Adipocyte (in vitro differentiated cells): ENCODE results near the gene FBXW7.

Experiments
- DNase-seq: peaks from one replicate; pipeline ENCODE4 v3.0.0-alpha.2; 2015; ENCODE audit warnings: low read depth
- H3K27me3 ChIP-seq: replicated peaks from 2 replicates; pipeline ENCODE4 v1.7.0; 2013; ENCODE audit warnings: mild to moderate bottlenecking, low read length, moderate library complexity; ENCODE audit not compliant: control insufficient read depth, insufficient read depth
- H3K36me3 ChIP-seq: 2 replicates; pipeline ENCODE4 v1.7.0; 2013; ENCODE audit warnings: low read length, mild to moderate bottlenecking, moderate library complexity; ENCODE audit not compliant: control insufficient read depth, insufficient read depth, severe bottlenecking
- H3K4me1 ChIP-seq: 2 replicates; pipeline ENCODE4 v1.7.0; 2013; ENCODE audit warnings: mild to moderate bottlenecking, low read length, moderate library complexity; ENCODE audit not compliant: control insufficient read depth, insufficient read depth
- H3K4me3 ChIP-seq: 2 replicates; pipeline ENCODE4 v1.7.0; 2013; ENCODE audit warnings: mild to moderate bottlenecking, low read length, moderate library complexity
- H3K9ac ChIP-seq: 2 replicates; pipeline ENCODE4 v1.7.0; 2013; ENCODE audit warnings: mild to moderate bottlenecking, low read length, moderate library complexity
- H3K9me3 ChIP-seq: 2 replicates; pipeline ENCODE4 v1.7.0; 2013; ENCODE audit warnings: mild to moderate bottlenecking, low read length, moderate library complexity; ENCODE audit not compliant: control insufficient read depth

FBXW7 gene

DNA sequence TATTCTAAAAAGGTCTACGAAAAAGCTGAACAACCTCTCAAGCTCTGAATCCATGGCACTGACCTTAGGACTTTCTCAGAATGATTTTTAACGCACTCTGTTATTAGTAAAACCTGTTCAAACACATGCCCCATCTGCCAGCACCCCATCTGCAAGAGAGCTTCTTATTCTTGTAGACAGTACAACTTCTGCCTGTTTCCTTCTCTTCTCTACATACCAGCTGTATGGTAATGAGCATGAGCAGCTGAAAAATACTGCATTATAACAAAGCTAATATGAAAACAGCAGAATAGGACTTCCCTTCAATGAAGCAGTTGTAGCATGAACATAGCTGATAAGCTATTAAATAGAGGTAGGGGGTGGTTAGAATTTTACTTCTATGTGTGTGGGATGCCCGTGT, 167.9 kb downstream of the FBXW7 start:
- Histone ChIP-seq H3K36me3 (peaks cover 4% of the 10 kb centered on the region), H3K27me3 (no peaks in the 10 kb centered on the region), H3K9ac (no peak overlapping the region), H3K4me3 (no peak overlapping the region), H3K4me1 (peaks cover 17% of the 10 kb centered on the region), H3K9me3 (no peaks in the 10 kb centered on the region)
- no peak for DNase-seq

- Histone ChIP-seq H3K9me3 (no peaks in the 10 kb centered on the region), H3K27me3 (no peaks in the 10 kb centered on the region), H3K4me1 (peaks cover 31% of the 10 kb centered on the region), H3K9ac (no peak overlapping the region), H3K36me3 (peaks cover 4% of the 10 kb centered on the region), H3K4me3 (no peak overlapping the region)
- DNase-seq = no peak
Measured at GRCh38 chr4:152364883-152365282, 171.0 kb downstream of the FBXW7 start.

GRCh38 chr4:152364383-152364782, 171.5 kb downstream of the FBXW7 start:
- no peak overlapping the region for H3K9ac ChIP-seq
- DNase-seq = no peak
- H3K4me3 ChIP-seq = no peak overlapping the region
- H3K36me3 ChIP-seq = peaks cover 4% of the 10 kb centered on the region
- no peaks in the 10 kb centered on the region for H3K27me3 ChIP-seq
- no peaks in the 10 kb centered on the region for H3K9me3 ChIP-seq
- H3K4me1 ChIP-seq = peaks cover 34% of the 10 kb centered on the region

DNA sequence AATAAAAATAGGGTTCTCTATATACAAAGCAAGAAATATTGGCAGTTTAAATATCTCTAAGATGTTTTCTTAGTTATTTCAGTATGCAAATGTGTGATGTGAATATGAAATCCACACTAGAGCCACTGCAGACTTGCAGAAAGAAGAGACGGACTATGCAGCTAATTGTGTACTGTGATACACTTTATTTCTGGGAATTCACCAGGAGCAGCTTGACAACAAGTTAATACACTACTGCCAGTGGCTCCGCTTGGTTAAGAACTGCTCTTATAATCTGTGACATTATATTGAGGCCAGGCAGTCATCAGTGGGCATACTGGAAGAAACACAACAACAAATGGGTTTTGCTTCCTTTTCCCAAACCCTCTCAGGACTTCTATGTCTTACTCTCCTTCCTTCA, 172.0 kb downstream of the FBXW7 start:
- Histone ChIP-seq H3K36me3 (peaks cover 4% of the 10 kb centered on the region), H3K9me3 (no peaks in the 10 kb centered on the region), H3K4me3 (no peak overlapping the region), H3K4me1 (peaks cover 39% of the 10 kb centered on the region), H3K27me3 (no peaks in the 10 kb centered on the region), H3K9ac (no peak overlapping the region)
- no peak for DNase-seq

GRCh38 chr4:152363086-152363485, 172.8 kb downstream of the FBXW7 start:
- Histone ChIP-seq H3K4me3 (no peak overlapping the region), H3K27me3 (no peaks in the 10 kb centered on the region), H3K36me3 (peaks cover 4% of the 10 kb centered on the region), H3K9ac (peak overlapping the region; percentile 61), H3K9me3 (no peaks in the 10 kb centered on the region), H3K4me1 (peaks cover 41% of the 10 kb centered on the region)
- peak; percentile 52 for DNase-seq

GRCh38 chr4:152360045-152360410, 175.9 kb downstream of the FBXW7 start:
- H3K36me3 ChIP-seq = no peaks in the 10 kb centered on the region
- no peaks in the 10 kb centered on the region for H3K9me3 ChIP-seq
- H3K9ac ChIP-seq = peak overlapping the region; percentile 31
- no peaks in the 10 kb centered on the region for H3K27me3 ChIP-seq
- no peak overlapping the region for H3K4me3 ChIP-seq
- peaks cover 71% of the 10 kb centered on the region for H3K4me1 ChIP-seq
- peak; percentile 55 for DNase-seq

- Histone ChIP-seq H3K36me3 (no peaks in the 10 kb centered on the region), H3K4me1 (peaks cover 69% of the 10 kb centered on the region), H3K27me3 (no peaks in the 10 kb centered on the region), H3K9ac (no peak overlapping the region), H3K9me3 (no peaks in the 10 kb centered on the region), H3K4me3 (no peak overlapping the region)
- no peak for DNase-seq
Measured at GRCh38 chr4:152359208-152360044, 176.5 kb downstream of the FBXW7 start.

- no peaks in the 10 kb centered on the region for H3K27me3 ChIP-seq
- peak overlapping the region; percentile 75 for H3K9ac ChIP-seq
- no peak for DNase-seq
- no peaks in the 10 kb centered on the region for H3K9me3 ChIP-seq
- peak overlapping the region; percentile 60 for H3K4me3 ChIP-seq
- H3K4me1 ChIP-seq = peaks cover 58% of the 10 kb centered on the region
- H3K36me3 ChIP-seq = no peaks in the 10 kb centered on the region
Measured at GRCh38 chr4:152357206-152357605, 178.7 kb downstream of the FBXW7 start.

GRCh38 chr4:152356428-152357034, 179.4 kb downstream of the FBXW7 start:
- H3K9ac ChIP-seq = peak overlapping the region; percentile 75
- peak overlapping the region; percentile 60 for H3K4me3 ChIP-seq
- H3K4me1 ChIP-seq = peaks cover 57% of the 10 kb centered on the region
- H3K27me3 ChIP-seq = no peaks in the 10 kb centered on the region
- DNase-seq = peak; percentile 76
- no peaks in the 10 kb centered on the region for H3K9me3 ChIP-seq
- H3K36me3 ChIP-seq = no peaks in the 10 kb centered on the region

DNA sequence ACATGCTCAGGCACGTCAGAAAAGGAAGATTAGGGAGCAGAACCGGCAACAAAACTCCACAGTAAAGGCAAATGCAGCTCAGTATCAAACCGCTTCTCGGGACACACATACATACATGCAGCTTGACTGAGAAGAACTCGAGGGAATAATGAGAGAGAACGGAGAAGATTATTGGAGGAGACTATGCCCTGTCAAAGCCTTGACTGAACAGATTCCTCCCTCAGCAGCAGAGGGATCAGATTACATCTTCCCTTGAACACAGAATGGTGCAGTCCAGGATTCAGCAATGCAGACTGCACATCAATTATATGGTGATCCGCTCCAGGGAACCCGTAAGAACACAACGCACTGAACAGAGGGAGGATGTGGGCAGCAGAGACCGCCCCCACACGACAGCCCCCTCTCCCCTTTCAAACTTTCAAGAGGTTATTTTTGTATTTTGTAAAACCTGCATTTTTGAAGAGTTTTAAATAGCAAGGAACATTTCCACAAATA, 183.2 kb downstream of the FBXW7 start:
- H3K9me3 ChIP-seq = no peaks in the 10 kb centered on the region
- H3K9ac ChIP-seq = peak overlapping the region; percentile 96
- H3K27me3 ChIP-seq = no peaks in the 10 kb centered on the region
- H3K36me3 ChIP-seq = no peaks in the 10 kb centered on the region
- peak overlapping the region; percentile 97 for H3K4me3 ChIP-seq
- H3K4me1 ChIP-seq = peaks cover 46% of the 10 kb centered on the region
- DNase-seq = peak; percentile 97

- H3K9ac ChIP-seq = peak overlapping the region; percentile 96
- no peaks in the 10 kb centered on the region for H3K36me3 ChIP-seq
- peaks cover 42% of the 10 kb centered on the region for H3K4me1 ChIP-seq
- DNase-seq = peak; percentile 57
- no peaks in the 10 kb centered on the region for H3K9me3 ChIP-seq
- H3K4me3 ChIP-seq = peak overlapping the region; percentile 97
- no peaks in the 10 kb centered on the region for H3K27me3 ChIP-seq
Measured at GRCh38 chr4:152352215-152352614, 183.7 kb downstream of the FBXW7 start.
